A549 (cell line): ENCODE measurements around the gene SMCO4. TPM values are rescaled to one million over a fixed set of nuclear protein-coding genes. Genes with fewer than 3 reads are reported as not detected.

Experiments
- ATAC-seq, 2 experiments: fragments of 200-7000 bp in 1 of 2; fragments of >200 bp in 1 of 2; cut with Nextera tagmentation in 1 of 2; cut with Tn5 transposase in 1 of 2; 3 replicates each; pipeline versions ENCODE4 v1.8.0 to v1.9.1; 2018 to 2020; ENCODE audit warnings: mild to moderate bottlenecking in 1 of 2, moderate library complexity in 1 of 2
- CTCF ChIA-PET: fragments of 300-600 bp; sonication (Branson Sonifier 250); formaldehyde crosslinking; extraction: SDS; loops from one replicate; lab custom pipeline; 2021; ENCODE audit warnings: antibody characterized with exemption, inconsistent platforms; lab: Yijun Ruan, JAX
- POLR2A ChIA-PET: fragments of 350-600 bp; formaldehyde crosslinking; extraction: SDS; loops from one replicate; lab custom pipeline; 2021; ENCODE audit warnings: antibody characterized with exemption, inconsistent platforms; lab: Yijun Ruan, JAX
- DNase-seq, 2 experiments: peaks; one replicate each; pipeline versions ENCODE4 v3.0.0 to v3.0.0-alpha.2; 2011 to 2016; ENCODE audit warnings: low read depth in 1 of 2, low spot score in 1 of 2
- FAIRE-seq: peaks from 2 replicates; lab custom pipeline; 2011; peaks lifted over from hg19 to GRCh38; lab: Jason Lieb, UNC
- H3K27ac ChIP-seq, 2 experiments: fragments of >200 bp; sonication (Bioruptor Twin); formaldehyde crosslinking; 3 replicates each; pipeline ENCODE4 v1.5.1; 2016 to 2017
- H3K4me1 ChIP-seq: fragments of >200 bp; sonication (Bioruptor Twin); formaldehyde crosslinking; 3 replicates; pipeline ENCODE4 v1.6.1; 2016
- H3K4me2 ChIP-seq: fragments of >200 bp; sonication (Bioruptor Twin); formaldehyde crosslinking; 3 replicates; pipeline ENCODE4 v1.6.1; 2016
- H3K4me3 ChIP-seq: fragments of >200 bp; sonication (Bioruptor Twin); formaldehyde crosslinking; 3 replicates; pipeline ENCODE4 v1.5.1; 2016
- H3K9me3 ChIP-seq: fragments of >200 bp; sonication (Bioruptor Twin); formaldehyde crosslinking; 3 replicates; pipeline ENCODE4 v1.6.1; 2016
- ESRRA ChIP-seq: fragments of 150-350 bp; IDR thresholded peaks from 2 replicates; pipeline ENCODE4 v1.6.1; 2014; ENCODE audit warnings: mild to moderate bottlenecking, low read length, borderline replicate concordance
- FOSL2 ChIP-seq, 2 experiments: fragments of 450-650 bp in 1 of 2; fragments of >200 bp in 1 of 2; sonication (Bioruptor Twin) in 1 of 2; formaldehyde crosslinking; IDR thresholded peaks; 2 replicates each; pipeline versions ENCODE4 v1.5.0 to v1.6.1; 2016 to 2020; ENCODE audit warnings: mild to moderate bottlenecking in 1 of 2, moderate library complexity in 1 of 2
- HDAC2 ChIP-seq: fragments of 200-600 bp; sonication (generic); IDR thresholded peaks from 2 replicates; pipeline ENCODE4 v1.6.1; 2016
- HES2 ChIP-seq: fragments of >200 bp; sonication (Bioruptor Twin); formaldehyde crosslinking; IDR thresholded peaks from 2 replicates; pipeline ENCODE4 v1.6.1; 2016
- HOXB13 ChIP-seq: fragments of 250-450 bp; sonication (Bioruptor Pico); IDR thresholded peaks from 2 replicates; pipeline ENCODE4 v1.5.0; 2020; ENCODE audit warnings: low read depth, mild to moderate bottlenecking, moderate library complexity
- HOXB5 ChIP-seq: fragments of 250-450 bp; sonication (Bioruptor Pico); IDR thresholded peaks from 2 replicates; pipeline ENCODE4 v1.5.0; 2020; ENCODE audit warnings: mild to moderate bottlenecking, moderate library complexity
- JUNB ChIP-seq: fragments of >200 bp; sonication (Bioruptor Twin); formaldehyde crosslinking; IDR thresholded peaks from 2 replicates; pipeline ENCODE4 v1.6.1; 2016
- KDM1A ChIP-seq: fragments of 200-600 bp; sonication (generic); IDR thresholded peaks from 2 replicates; pipeline ENCODE4 v1.6.1; 2016; ENCODE audit warnings: low read depth, mild to moderate bottlenecking
- KDM5A ChIP-seq: fragments of 200-600 bp; sonication (generic); IDR thresholded peaks from 2 replicates; pipeline ENCODE4 v1.6.1; 2016; ENCODE audit warnings: antibody characterized with exemption, mild to moderate bottlenecking
- MAZ ChIP-seq: fragments of 150-350 bp; IDR thresholded peaks from 2 replicates; pipeline ENCODE4 v1.6.1; 2014; ENCODE audit warnings: antibody characterized with exemption, low read depth, low read length, borderline replicate concordance
- NFE2L2 ChIP-seq: fragments of 150-350 bp; conservative IDR thresholded peaks from 2 replicates; pipeline ENCODE4 v1.6.1; 2014; ENCODE audit warnings: low read length
- PHF8 ChIP-seq: fragments of 200-600 bp; sonication (generic); IDR thresholded peaks from 2 replicates; pipeline ENCODE4 v1.6.1; 2016; ENCODE audit warnings: low read depth, mild to moderate bottlenecking, antibody characterized with exemption, moderate library complexity, borderline replicate concordance
- RCOR1 ChIP-seq: fragments of 150-350 bp; IDR thresholded peaks from 2 replicates; pipeline ENCODE4 v1.6.1; 2014; ENCODE audit warnings: antibody characterized with exemption, low read length, low read depth
- RFX5 ChIP-seq: fragments of 450-650 bp; IDR thresholded peaks from 2 replicates; pipeline ENCODE4 v1.7.1; 2014; ENCODE audit warnings: antibody characterized with exemption, mild to moderate bottlenecking, moderate library complexity
- RNF2 ChIP-seq: fragments of 200-600 bp; sonication (generic); IDR thresholded peaks from 2 replicates; pipeline ENCODE4 v1.6.1; 2016; ENCODE audit warnings: low read depth, mild to moderate bottlenecking, antibody characterized with exemption, moderate library complexity, borderline replicate concordance
- TP53 ChIP-seq: fragments of 250-450 bp; sonication (Bioruptor Pico); IDR thresholded peaks from 2 replicates; pipeline ENCODE4 v1.5.0; 2021; ENCODE audit warnings: mild to moderate bottlenecking, moderate library complexity
- ZFP36 ChIP-seq: fragments of 450-650 bp; IDR thresholded peaks from 2 replicates; pipeline ENCODE4 v1.6.1; 2014; ENCODE audit warnings: borderline replicate concordance; ENCODE audit not compliant: partially characterized antibody
- ZSCAN20 ChIP-seq: fragments of 250-450 bp; sonication (Bioruptor Pico); IDR thresholded peaks from 2 replicates; pipeline ENCODE4 v1.8.0; 2022; ENCODE audit warnings: mild to moderate bottlenecking, moderate library complexity
- WGBS: methylation state at CpG from one replicate; pipeline ENCODE4 v1.1.6; 2017; ENCODE audit errors: missing lambda C conversion rate; 5-methylcytosine and 5-hydroxymethylcytosine counted together
- polyA plus RNA-seq, 4 experiments: library from polyadenylated mRNA; depleted of rRNA in 3 of 4; stranded (reverse); fragments of >200 nt; fragmentation: RNase III in 1 of 4; extraction: RNeasy Plus Mini Kit Qiagen cat#74134 plus additional on column Dnase treatment in 1 of 4; gene quantifications; 2 replicates in 3 of 4; 3 replicates in 1 of 4; pipeline ENCODE4 v1.2.3, GENCODE V29; 2011 to 2017

SMCO4 gene
- polyA plus RNA-seq, 2 of the 4 experiments (the other 2 are of a cell fraction) = 11.9 to 14.8 TPM

- Histone ChIP-seq H3K4me1 (peaks cover 10% of the 10 kb centered on the region; the same call in 2 of the 3 replicates), H3K4me2 (peak overlapping the region; percentile 13; the same call in 1 of the 3 replicates), H3K4me3 (no peak overlapping the region), H3K9me3 (no peaks in the 10 kb centered on the region)
- ChIA-PET CTCF (no interaction called here), POLR2A (no interaction called here)
- DNase-seq = no peak
- ATAC-seq = no peak
- FAIRE-seq = no peak
- TF ChIP-seq HDAC2 = no peak
- TF ChIP-seq HOXB13 (CRISPR knock-in tag) = no peak
- TF ChIP-seq RFX5 = no peak
- no peak for TF ChIP-seq ZSCAN20 (CRISPR knock-in tag)
- no peak for TF ChIP-seq KDM1A
- no peak for TF ChIP-seq MAZ
- TF ChIP-seq, all 56 proteins: peak for 0
- no peak overlapping the region for H3K27ac ChIP-seq
- whole genome bisulfite sequencing = 38% methylated on average over 3 of the region's 3 CpGs
Measured at GRCh38 chr11:93504110-93505095, 38.8 kb downstream of the SMCO4 start.

- 92% methylated on average over 2 of the region's 2 CpGs for WGBS
- POLR2A ChIA-PET = no interaction called here
- ATAC-seq = no peak
- H3K4me3 ChIP-seq = no peak overlapping the region
- no peak overlapping the region for H3K27ac ChIP-seq
- CTCF ChIA-PET = no interaction called here
- no peak for TF ChIP-seq NFE2L2
- no peak for TF ChIP-seq TP53 (CRISPR knock-in tag)
- TF ChIP-seq HOXB5 (CRISPR knock-in tag) = no peak
- no peak for TF ChIP-seq HES2
- TF ChIP-seq KDM5A = no peak
- TF ChIP-seq ESRRA = no peak
- TF ChIP-seq, all 56 proteins: peak for 0
- DNase-seq (no peak), FAIRE-seq (no peak)
- Histone ChIP-seq H3K4me2 (no peak overlapping the region), H3K9me3 (no peaks in the 10 kb centered on the region), H3K4me1 (peaks cover 23% of the 10 kb centered on the region)
Measured at GRCh38 chr11:93501856-93502255, 41.3 kb downstream of the SMCO4 start.

GRCh38 chr11:93500759-93501158 is 42.4 kb downstream of the SMCO4 start:
- no peak for TF ChIP-seq TP53 (CRISPR knock-in tag)
- FAIRE-seq (no peak), DNase-seq (no peak), ATAC-seq (no peak)
- H3K9me3 ChIP-seq = no peaks in the 10 kb centered on the region
- ChIA-PET CTCF (no interaction called here), POLR2A (no interaction called here)
- no peak overlapping the region for H3K4me3 ChIP-seq
- H3K4me2 ChIP-seq = no peak overlapping the region
- H3K4me1 ChIP-seq = peaks cover 23% of the 10 kb centered on the region
- 93% methylated on average over 4 of the region's 5 CpGs for WGBS
- no peak overlapping the region for H3K27ac ChIP-seq

GRCh38 chr11:93498641-93499040 is 44.5 kb downstream of the SMCO4 start:
- POLR2A ChIA-PET = no interaction called here
- TF ChIP-seq HES2 (no peak), PHF8 (no peak), JUNB (no peak), KDM1A (no peak), ZFP36 (no peak), RCOR1 (no peak), ZSCAN20 (CRISPR knock-in tag) (no peak), RNF2 (no peak), FOSL2 (IDR thresholded peaks at IDR 0.05) (no peak), FOSL2 (CRISPR knock-in tag; IDR thresholded peaks at IDR 0.05) (no peak)
- Histone ChIP-seq H3K4me3 (no peak overlapping the region), H3K4me1 (peaks cover 14% of the 10 kb centered on the region), H3K9me3 (no peaks in the 10 kb centered on the region), H3K4me2 (peak overlapping the region; percentile 48), H3K27ac (peak overlapping the region in 1 of 2 experiments; percentile 50; a peak in 2 of 6 replicates)
- WGBS = 41% methylated on average over 9 of the region's 9 CpGs
- FAIRE-seq (no peak), DNase-seq (peak; percentile 6), ATAC-seq (peak; percentile 50 to 66; a peak in 5 of 6 replicates)
- CTCF ChIA-PET = no interaction called here
